Stimulated activated CD8-positive, alpha-beta memory T cell treated with anti-CD3 and anti-CD28 coated beads, Interleukin-12 subunit alpha, Interleukin-12 subunit beta, amount 100 ng/mL, for 4 hours (primary cell): ENCODE measurements around the gene TTC39A.

Source experiments
- DNase-seq: peaks from one replicate; pipeline ENCODE4 v3.0.0-alpha.2; 2020; ENCODE audit warnings: low read depth

The TTC39A gene

DNA sequence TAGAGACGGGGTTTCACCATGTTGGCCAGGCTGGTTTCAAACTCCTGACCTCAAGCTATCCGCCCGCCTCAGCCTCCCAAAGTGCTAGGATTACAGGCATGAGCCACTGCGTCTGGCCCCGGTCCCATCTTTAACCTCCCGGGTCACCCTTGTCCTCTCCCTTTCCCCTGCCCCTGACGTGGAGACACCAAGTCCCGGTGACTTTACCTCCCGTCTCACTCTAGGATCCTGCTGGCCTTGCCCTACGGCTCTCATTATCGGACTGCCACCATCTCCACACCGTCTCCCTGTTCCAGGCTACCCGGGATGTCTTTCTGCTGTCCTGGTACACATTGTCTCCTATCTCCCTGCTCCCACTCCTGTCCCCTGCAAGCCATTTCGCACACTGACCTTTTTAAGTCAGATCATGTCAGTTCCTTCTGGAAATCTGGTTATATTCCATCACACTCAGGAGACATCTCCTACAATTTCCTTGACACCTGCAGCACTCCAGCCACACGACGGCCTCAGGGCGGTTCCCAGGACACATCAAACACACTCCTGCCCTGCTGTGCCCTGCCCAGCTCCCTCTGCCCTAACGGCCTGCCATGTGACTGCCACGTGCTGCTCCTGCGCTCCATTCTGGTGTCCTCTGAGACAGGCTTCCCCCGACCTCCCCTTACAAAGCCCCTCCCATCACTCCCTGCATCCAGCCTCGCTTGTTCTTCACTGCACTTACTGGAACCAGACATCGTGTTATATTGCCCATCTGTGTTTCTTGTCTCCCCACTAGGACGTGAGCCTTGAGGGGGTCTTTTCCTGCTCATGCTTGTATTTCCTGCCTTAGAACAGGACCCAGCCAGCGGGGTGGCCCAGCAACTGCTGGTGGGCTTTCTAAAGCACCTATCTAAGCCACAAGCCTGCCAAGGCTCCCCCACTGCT lies 32.7 kb downstream of the TTC39A start:
- DNase-seq, result no peak

DNA sequence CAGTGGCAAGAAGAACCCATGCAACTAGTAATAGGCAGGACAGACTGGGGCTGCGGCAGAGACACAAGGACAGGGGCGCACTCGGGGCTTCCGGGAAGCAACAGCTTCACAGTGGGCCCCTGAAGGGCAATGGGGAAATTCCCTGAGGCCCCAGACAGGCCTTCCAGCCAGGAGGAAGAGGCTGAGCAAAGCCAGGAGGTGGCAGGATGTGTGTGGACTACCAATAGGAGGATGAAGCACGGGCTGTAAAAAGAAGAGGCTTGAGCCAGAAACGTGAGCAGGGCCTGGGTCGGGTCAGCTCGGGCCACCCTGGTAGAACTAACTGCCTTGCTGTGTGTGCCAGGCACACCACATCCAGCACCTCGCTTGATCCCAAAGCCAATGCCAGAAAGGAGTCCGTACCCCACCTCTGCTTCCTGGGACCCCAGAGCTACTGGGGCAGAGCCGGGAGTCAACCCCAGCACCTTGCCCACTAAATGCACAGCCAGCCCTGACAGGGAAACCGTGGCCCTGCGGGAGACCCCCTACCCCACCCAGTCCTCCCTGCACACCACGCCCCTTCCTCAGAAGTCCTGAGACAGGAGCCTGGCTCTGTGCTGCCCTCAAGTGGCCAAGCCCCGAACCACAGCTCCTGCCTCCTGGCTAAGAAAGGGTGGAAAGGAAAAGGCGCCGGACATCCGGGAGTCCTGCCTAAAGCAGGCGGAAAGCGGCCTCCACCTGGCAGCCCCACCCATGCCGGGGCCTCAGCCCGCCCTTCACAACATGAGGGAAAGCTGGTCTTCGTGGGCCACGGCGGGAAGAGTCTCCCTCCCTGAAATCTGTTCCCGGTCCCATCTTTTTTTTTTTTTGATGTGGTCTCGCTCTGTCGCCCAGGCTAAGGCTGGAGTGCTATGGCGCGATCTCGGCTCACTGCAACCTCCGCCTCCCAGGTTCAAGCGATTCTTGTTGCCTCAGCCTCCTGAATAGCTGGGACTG lies 33.7 kb downstream of the TTC39A start:
- peak; percentile 25 for DNase-seq

DNA sequence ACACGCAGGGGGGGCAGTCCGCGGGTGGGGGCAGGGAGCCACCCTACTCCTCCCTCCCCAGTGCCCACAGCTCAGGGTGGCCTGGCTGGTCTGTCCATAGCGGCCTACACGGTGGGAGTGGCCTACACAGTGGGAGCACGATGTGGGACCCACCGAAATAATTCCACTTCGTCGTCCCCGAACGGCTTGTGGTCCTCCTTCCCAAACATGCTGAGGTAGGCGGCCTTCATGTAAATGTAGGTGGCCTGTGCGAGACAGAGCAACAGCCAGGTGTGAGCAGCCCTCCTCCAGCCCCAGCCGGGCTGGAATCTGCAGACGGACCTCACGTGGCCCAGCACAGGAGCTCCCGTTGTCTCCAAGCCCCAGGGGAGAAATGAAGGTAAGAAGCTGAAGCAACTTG lies 34.4 kb downstream of the TTC39A start:
- DNase-seq, result no peak

DNA sequence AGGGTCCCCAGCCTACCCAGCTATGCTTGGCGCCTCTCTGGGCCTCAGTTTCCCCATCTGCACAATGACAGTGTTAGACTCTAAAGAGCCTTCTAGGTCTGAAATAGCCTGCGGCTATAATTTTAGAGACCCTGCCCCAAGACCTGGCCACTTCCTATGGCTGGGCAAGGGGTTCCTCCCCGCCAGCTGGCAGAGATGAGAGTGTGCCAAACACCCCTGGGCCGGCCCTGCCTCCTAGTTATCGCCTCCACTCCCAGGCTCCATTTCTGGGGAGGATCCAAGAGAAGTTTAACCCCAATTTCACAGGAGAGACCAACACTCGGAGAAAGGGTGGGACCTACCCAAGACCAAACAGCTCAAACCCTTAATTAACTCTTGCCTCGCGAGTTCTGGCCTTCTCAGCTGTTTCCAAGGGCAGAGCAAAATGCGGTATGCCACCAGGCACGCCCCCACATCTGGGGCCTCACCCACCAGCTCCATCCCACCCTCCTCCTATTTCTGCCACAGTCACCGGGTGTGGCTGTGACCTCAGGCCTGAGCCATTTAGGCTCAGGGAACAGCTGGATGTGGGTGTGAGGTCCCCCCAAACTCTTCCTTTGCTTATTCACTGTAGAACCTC lies 35.7 kb downstream of the TTC39A start:
- DNase-seq, result no peak

DNA sequence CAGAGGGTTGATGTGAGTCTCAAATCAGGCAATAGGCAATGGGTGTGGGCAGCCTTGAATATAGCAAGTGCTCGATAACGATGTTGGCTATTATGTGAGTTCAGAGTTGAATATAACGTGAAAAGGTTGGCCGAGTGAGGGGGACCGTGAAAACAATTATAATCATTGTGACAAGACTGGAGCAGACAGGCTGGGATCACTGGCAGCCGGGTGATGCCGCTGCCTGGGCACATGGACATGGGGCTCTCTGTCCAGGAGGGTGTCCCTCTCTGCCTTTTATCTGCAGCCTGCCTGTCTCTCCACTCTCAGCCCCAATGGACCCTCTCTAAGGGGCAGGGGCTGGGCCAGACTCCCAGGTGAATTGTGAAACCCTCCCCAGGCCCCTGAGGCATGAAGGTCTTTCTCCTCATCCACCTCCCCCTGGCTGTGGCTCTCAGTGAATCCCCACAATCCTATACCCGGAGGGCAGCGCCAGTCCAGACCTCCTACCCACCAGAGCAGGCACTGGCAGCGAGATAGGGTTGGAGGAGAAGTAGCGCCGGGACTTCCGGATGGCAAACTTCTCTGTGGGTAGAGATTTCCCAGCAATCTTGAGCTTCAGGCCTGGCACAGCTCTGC lies 36.4 kb downstream of the TTC39A start:
- DNase-seq, result no peak

DNA sequence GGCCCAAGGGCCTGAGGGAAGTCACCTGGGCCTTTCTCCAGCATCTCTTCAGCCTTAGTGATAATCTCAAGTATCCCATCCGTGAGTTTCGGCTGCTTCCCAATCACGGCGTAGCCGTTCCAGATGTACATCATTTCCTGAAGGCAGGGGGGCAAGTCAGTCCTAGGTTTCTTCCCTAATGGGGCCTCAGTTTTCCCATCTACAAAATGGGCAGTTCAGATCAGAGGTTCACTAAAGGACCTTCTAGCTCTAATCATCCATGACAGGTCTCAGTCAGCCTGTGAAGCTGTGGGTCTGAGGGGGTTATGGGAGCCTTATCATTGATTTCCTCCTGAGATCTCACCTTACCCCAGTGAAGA lies 39.9 kb downstream of the TTC39A start:
- no peak for DNase-seq

DNA sequence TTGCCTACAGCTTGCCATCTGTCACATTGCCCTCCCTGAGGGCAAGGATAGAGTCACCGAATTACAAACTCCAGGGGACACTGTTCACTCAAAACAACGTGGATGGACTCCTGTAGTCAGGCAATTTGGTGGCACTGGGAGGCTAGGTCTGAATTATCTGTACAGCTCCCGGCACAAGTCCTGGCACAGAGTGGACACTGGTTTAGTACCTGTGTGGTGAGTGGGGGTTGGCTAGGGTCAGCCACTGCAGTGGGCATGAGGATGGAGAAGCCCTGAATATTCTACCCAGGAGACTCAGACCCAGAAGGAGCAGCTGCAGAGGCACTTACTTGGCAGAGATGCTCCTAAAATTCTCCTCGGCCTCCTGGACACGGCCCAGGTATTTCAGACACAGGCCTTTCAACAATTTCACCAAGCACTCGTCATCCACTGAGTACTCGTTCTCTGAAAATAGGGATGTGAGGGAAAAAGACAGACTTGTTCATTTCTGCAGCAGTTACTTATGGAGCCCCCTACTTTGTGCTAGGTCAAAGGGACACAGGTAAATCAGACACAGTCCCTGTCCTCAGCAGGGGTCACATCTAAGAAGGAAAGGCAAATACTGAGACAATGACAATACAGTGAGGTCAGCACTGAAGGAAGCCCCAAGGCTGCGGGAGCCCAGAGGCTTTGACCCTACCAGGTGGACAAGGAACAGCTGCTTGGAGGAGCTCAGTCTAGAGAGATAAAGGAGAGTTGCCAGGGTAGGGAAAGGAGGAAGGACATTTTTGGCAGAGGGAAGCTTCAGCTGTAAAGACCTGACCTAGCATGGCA lies 40.5 kb downstream of the TTC39A start:
- DNase-seq, result no peak

DNA sequence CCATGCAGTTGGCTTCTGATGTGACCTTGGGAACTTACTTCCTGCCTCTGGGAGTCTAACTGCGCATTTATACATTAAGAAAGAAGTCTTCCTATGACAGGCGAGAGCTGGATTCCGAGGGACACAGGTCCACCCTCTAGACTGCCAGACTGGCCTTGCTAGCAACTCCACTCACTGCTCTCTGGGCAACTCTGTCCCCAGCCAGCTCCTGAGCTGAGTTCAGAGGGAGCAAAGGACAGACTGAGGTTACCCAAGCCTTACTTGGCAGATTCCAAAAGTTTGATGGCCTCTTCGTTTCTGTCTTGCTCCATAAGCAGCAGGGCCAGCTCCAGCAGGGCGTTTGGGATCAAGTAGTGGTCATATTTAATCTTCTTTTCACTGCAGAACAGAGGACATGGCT lies 41.8 kb downstream of the TTC39A start:
- no peak for DNase-seq

DNA sequence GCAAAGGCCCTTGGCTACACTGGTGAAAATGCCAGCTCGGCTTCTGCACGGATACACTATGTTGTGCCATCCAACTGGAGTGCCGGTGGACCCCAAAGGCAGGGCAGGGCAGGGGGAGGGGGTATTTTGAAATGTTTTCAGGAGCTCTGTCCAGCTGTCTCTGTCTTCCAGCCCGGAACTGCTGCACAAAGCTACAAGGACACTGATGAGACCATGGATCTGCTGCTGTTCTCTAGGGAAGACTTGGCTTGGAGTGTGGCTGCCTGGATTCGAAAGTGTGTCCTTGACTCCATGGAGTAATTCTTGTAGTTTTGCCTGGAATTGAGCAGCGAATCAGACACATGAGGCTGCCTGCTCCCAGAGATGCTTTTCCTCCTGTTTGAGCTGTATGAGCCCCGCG lies 42.4 kb downstream of the TTC39A start:
- no peak for DNase-seq

DNA sequence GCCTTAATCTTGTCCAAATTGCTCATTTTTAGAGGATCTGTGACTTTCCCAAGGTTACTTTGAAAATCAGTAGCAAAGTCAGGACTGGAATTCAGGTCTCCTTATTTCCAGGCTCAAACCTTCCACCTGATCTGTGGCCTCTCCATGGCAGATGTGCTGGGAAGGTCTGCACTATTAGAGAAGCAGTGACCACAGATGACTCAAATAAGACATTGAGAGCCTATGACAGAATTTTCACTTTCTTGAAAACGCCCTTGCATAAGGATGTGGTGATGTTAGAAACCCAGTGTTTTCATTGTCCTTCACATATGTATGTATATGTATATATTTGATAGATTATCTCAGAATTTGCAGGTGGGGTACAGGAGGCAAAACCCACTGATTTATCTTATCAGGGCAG lies 45.3 kb downstream of the TTC39A start:
- no peak for DNase-seq

DNA sequence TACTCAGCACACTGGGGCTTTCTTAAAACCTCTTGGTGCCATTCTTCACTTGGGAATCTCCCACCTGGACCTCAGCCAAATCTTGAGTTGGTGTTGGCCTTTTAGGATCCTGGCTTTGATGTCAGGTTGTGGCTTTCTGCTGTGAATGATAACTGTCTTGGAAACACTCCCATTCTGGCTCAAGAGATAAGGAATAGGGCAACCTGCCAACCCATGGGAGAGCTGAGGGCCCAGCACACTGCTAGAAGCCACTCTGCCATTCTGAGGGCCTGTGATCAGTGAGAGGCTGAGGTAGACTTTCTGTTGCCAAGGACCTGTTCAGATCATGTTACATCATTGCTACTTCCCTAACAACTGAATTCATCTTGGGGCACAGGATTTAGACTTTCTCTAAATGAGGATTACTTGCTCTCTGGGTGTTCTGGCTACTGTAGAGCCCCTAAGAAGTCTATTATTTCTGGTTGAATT lies 45.8 kb downstream of the TTC39A start:
- DNase-seq, result no peak

DNA sequence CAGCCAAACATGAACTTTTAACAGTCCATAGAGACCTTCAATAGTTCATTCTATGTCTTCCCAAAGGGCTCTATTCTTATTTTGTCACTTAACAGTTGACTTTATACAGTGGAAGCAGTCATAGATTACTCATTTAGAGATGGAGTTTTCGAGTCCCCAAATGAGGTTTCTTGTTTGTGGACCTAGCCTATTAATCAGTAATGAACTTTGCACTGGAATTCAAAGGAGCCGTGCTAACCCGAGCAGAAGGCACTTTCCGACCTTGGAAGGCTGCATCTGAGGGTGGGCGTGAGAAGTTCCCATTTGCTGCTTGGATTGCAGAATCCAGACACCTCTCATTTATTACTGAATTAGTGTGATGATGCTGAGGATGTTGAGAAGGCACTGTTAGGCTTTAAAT lies 46.4 kb downstream of the TTC39A start:
- DNase-seq, result no peak

DNA sequence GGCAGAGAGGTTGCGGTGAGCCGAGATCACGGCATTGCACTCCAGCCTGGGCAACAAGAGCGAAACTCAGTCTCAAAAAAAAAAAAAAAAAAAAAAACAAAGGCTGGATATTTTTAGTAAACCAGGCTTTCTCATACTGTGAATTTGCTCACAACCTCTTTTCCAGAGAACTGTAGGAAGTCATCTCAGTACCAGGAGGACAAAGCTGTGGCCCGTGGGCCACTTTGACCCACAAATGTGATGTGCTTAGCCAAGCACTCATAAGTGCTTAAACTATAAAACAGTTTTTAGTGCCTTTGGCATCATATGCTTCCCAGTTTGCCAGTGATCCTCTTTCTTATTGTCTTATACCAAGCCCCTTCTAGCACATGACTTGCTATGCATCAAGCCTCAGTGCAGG lies 47.8 kb downstream of the TTC39A start:
- no peak for DNase-seq

DNA sequence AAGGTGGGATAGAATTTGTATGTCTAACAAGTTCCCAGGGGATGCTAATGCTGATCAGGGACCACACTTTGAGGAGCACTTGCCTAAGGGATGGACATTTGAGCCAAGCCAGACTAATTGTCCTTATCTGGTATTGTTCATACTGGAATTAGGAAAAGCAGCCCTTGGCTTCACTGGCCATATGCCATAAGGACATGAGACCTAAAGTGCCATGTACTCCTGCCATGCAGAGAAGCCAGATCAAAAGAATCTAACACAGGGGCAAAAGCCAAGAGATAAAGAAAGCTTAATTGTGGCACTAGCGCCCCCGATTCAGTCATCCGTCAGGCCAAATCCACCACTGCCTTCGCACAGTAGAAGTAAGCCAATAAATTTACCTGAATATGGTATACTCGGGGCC lies 48.6 kb downstream of the TTC39A start:
- DNase-seq, result no peak

DNA sequence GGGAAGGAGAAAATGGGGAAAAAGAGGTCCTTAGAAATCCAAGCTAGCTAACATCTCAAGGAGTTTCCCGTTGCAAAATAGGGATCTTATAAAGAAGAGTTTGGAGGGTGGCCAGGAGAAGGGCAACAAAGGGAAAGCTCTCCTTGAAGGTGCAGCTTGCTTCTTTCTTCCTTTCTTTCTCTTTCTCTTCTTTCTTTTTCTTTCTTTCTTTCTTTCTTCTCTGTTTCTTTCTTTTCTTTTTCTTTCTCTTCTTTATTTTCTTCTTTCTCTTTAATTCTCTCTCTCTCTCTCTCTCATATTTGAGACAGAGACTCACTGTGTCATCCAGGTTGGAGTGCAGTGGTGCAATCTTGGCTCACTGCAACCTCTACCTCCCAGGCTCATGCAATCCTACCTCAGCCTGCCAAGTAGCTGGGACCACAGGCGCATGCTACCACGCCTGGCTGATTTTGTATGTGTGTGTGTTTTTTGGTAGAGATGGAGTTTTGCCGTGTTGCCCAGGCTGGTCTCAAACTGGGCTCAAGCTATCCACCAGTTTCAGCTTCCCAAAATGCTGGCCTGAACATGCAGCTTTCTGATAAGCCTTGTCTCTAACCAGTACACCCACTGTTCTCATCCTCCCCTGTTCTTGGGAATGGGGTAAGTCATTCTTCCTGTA lies 49.9 kb downstream of the TTC39A start:
- DNase-seq, result no peak

DNA sequence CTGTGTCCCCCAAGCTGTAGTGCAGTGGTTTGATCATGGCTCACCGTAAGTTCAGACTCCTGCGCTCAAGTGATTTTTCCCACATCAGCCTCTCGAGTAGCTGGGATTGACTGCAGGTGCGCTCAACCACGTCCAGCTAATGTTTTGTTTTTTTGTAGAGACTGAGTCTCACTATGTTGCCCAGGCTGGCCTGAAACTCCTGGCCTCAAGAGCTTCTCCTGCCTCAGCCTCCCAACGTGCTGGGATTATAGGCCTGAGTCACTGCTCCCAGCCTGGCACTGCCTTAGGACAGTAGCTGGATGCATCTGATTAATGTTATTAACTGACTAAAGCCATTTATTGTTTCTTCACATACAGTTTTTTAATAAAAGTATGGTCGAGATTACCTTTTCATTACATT lies 54.1 kb downstream of the TTC39A start:
- no peak for DNase-seq

DNA sequence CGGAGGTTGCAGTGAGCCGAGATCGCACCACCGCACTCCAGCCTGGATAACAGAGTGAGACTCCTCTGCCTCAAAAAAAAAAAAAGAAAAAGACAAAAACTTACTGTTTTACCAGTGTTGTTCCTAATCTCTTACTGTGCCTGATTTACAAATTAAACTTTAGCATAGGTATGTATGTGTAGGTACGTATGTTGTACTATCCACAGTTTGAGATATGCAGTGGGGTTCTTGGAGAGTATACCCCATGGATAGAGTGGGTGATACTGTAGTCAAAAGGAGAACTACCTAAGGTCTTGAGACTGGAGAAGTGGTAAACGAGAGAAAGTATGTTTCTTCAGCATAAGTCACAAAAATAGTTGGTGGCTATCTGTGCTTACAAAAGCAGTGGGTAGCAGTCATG lies 55.7 kb downstream of the TTC39A start:
- DNase-seq, result no peak

DNA sequence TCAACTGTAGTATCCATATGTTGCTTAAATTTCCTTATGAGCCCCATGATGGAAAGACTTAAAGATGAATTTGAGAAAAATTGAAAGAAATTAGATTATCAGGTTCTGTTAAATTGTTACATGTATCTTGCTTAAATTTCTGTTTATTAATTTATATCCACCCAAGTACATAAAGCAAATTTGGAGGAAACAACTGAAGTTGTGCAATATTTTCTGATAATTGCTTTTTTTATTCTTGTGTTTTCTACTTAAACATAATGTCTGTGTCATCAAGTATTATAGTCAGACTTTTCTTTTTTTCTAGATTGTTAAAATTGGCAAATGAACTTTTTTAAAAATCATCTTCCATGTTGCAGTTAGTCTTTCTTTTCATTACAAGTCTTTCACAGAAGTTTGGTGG lies 57.4 kb downstream of the TTC39A start:
- DNase-seq, result no peak

DNA sequence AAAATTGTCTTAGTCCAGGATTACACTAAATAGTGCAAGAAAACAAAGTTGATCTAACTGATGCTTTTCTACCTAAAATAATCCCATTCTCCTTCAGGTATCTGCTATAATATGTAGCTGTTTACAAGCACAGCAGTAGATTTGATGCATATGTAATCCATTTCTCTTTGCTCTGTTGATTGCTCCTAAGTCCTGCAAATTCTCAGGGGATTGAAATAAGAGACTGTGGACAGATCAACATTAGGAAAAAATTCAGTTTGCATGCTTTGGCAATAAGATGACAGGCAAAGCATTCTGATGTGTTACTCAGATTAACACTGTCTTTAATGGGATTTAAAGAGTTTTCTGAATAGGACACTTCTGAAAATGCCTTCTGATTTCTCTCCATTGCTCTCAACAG lies 59.6 kb downstream of the TTC39A start:
- DNase-seq, result no peak

DNA sequence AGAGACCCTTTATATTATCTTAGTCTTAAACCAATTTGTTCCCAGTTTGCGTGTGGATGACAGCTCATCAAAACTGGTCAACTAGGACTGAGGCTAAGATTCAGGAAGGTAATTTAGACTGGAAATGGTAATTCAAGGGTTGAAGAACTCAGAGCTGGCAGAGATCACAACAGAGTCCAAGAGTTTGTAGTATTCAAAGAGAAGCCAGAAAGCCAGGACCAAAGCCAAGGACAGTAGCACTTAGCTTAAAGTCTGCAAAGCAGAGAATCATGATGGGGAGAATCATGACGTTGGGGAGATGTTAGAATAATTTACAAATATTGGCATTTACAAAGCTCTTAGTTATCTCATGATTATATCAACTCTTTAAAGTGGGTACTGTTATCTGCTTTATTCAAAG lies 61.7 kb downstream of the TTC39A start:
- no peak for DNase-seq

DNA sequence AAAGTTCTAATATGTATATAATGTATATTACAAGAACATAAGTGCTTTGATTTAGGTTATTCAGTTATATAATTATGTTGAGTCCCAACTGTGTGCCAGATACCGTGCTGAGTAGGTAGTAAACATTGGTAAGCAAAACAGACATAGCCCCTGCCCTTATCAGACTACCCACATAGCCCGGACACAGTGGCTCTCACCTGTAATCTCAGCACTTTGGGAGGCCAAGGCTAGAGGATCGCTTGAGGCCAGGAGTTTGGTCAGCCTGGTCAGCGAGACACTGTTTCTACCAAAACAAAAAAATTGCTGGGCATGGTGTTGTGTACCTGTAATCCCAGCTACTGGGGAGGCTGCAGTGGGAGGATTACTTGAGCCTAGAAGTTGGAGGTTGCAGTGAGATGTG lies 63.6 kb downstream of the TTC39A start:
- DNase-seq, result no peak
